Endothelial cell of umbilical vein (primary cell): ENCODE measurements around the gene IL22RA1. TPM values are rescaled to one million over a fixed set of nuclear protein-coding genes. Genes with fewer than 3 reads are reported as not detected.

Experiments used
- BruUV-seq: library from RNA; stranded (reverse); fragments of 400-500 nt; replicated peaks from 2 replicates; lab custom pipeline; 2021; lab: Mats Ljungman, UMichigan
- CTCF ChIA-PET: fragments of 300-600, 350-600 bp; sonication (Branson Sonifier 250); formaldehyde crosslinking; loops from one replicate; lab custom pipeline; 2021; ENCODE audit warnings: antibody characterized with exemption, inconsistent platforms; lab: Charles Lee
- POLR2A ChIA-PET: fragments of 300-600, 350-600 bp; sonication (Branson Sonifier 250); formaldehyde crosslinking; loops from one replicate; lab custom pipeline; 2021; ENCODE audit warnings: antibody characterized with exemption, inconsistent platforms; lab: Charles Lee
- DNase-seq: peaks from one replicate; pipeline ENCODE4 v3.0.0-alpha.2; 2011; ENCODE audit warnings: low read depth, low spot score
- FAIRE-seq: peaks from 2 replicates; lab custom pipeline; 2011; peaks lifted over from hg19 to GRCh38; lab: Jason Lieb, UNC
- H2AFZ ChIP-seq: 2 replicates; pipeline ENCODE4 v1.6.0; 2012; ENCODE audit warnings: low read depth, low read length, control low read depth, inconsistent platforms
- H3K27ac ChIP-seq: 2 replicates; pipeline ENCODE4 v1.5.1; 2011; ENCODE audit warnings: low read depth, mild to moderate bottlenecking, control low read depth, low read length, moderate library complexity; ENCODE audit not compliant: insufficient read depth
- H3K27me3 ChIP-seq, 2 experiments: 2 replicates each; pipeline versions ENCODE4 v1.6.0 to v1.6.1; 2011; ENCODE audit warnings: low read length in 2 of 2, mixed read lengths in 1 of 2; ENCODE audit not compliant: control insufficient read depth in 2 of 2, insufficient read depth in 2 of 2
- H3K36me3 ChIP-seq, 2 experiments: 2 replicates in 1 of 2; 3 replicates in 1 of 2; pipeline ENCODE4 v1.5.1; 2011; ENCODE audit warnings: low read length in 2 of 2, mild to moderate bottlenecking in 1 of 2, moderate library complexity in 1 of 2; ENCODE audit not compliant: control insufficient read depth in 2 of 2, insufficient read depth in 2 of 2; ENCODE audit errors: extremely low read depth in 1 of 2
- H3K4me1 ChIP-seq: 3 replicates; pipeline ENCODE4 v1.5.1; 2011; ENCODE audit warnings: mild to moderate bottlenecking, low read length; ENCODE audit not compliant: control insufficient read depth, insufficient read depth; ENCODE audit errors: extremely low read depth
- H3K4me2 ChIP-seq: 2 replicates; pipeline ENCODE4 v1.6.1; 2011; ENCODE audit warnings: low read length, control low read depth, mixed read lengths; ENCODE audit not compliant: insufficient read depth
- H3K4me3 ChIP-seq, 3 experiments: fragments of 200-600 bp in 1 of 3; sonication (generic), shearing (Covaris generic) in 1 of 3; replicated peaks in 1 of 3; 2 replicates each; pipeline ENCODE4 v1.5.1; 2011 to 2016; ENCODE audit warnings: control low read depth in 3 of 3, low read length in 3 of 3, mild to moderate bottlenecking in 2 of 3, inconsistent platforms in 1 of 3, low read depth in 1 of 3, moderate library complexity in 1 of 3; ENCODE audit not compliant: insufficient read depth in 1 of 3
- H3K79me2 ChIP-seq: 2 replicates; pipeline ENCODE4 v1.6.0; 2012; ENCODE audit warnings: low read length, inconsistent platforms; ENCODE audit not compliant: control insufficient read depth, insufficient read depth
- H3K9ac ChIP-seq: replicated peaks from 2 replicates; pipeline ENCODE3; 2011; ENCODE audit warnings: low read length, control low read depth; ENCODE audit not compliant: insufficient read depth; ENCODE audit errors: extremely low read depth
- H3K9me1 ChIP-seq: replicated peaks from 3 replicates; pipeline ENCODE4 v1.6.0; 2011; ENCODE audit warnings: mild to moderate bottlenecking, low read length; ENCODE audit not compliant: control insufficient read depth, insufficient read depth; ENCODE audit errors: extremely low read depth
- H3K9me3 ChIP-seq: replicated peaks from 2 replicates; pipeline ENCODE4 v1.5.1; 2012; ENCODE audit warnings: low read length, inconsistent platforms; ENCODE audit not compliant: control insufficient read depth, insufficient read depth
- H4K20me1 ChIP-seq: replicated peaks from 2 replicates; pipeline ENCODE3; 2011; ENCODE audit warnings: mild to moderate bottlenecking, low read length; ENCODE audit not compliant: control insufficient read depth, insufficient read depth; ENCODE audit errors: extremely low read depth
- EZH2 ChIP-seq: IDR thresholded peaks from 2 replicates; pipeline ENCODE4 v1.6.1; 2012; ENCODE audit warnings: borderline replicate concordance, low read depth, mild to moderate bottlenecking, moderate library complexity, low read length, inconsistent platforms; ENCODE audit not compliant: severe bottlenecking
- FOS ChIP-seq: IDR thresholded peaks from 2 replicates; pipeline ENCODE4 v1.6.1; 2011; ENCODE audit warnings: mild to moderate bottlenecking, low read length, moderate library complexity, borderline replicate concordance; ENCODE audit not compliant: insufficient read depth
- GATA2 ChIP-seq: IDR thresholded peaks from 2 replicates; pipeline ENCODE4 v1.7.0; 2011; ENCODE audit warnings: low read depth, mild to moderate bottlenecking, moderate library complexity, mixed read lengths, low read length; ENCODE audit not compliant: insufficient read length, insufficient read depth
- JUN ChIP-seq: IDR thresholded peaks from 2 replicates; pipeline ENCODE4 v1.6.1; 2011; ENCODE audit warnings: borderline replicate concordance, low read depth; ENCODE audit not compliant: insufficient read length, insufficient read depth
- MYC ChIP-seq: IDR thresholded peaks from one replicate; pipeline ENCODE4 v1.6.1; 2011; ENCODE audit warnings: mild to moderate bottlenecking, low read depth, low read length
- POLR2AphosphoS5 ChIP-seq: IDR thresholded peaks from 2 replicates; pipeline ENCODE4 v1.6.1; 2012; ENCODE audit warnings: low read depth, mild to moderate bottlenecking, control low read depth, low read length, moderate library complexity; ENCODE audit not compliant: insufficient read depth
- dilution Hi-C: fragments of 300-500 bp; cut with MboI; formaldehyde crosslinking; loops from one replicate; pipeline ENCODE4 v1.15.0; 2019; ENCODE audit warnings: low sequenced_read_pairs; ENCODE audit not compliant: extremely low pct_ligation_motif_present
- intact Hi-C: fragments of 100-400 bp; cut with micrococcal nuclease; formaldehyde crosslinking; loops from one replicate; pipeline ENCODE4 v1.10.0; 2022
- polyA plus RNA-seq, 4 experiments: library from polyadenylated mRNA; depleted of rRNA in 3 of 4; stranded (reverse) in 3 of 4; unstranded in 1 of 4; fragments of >200 nt; gene quantifications; 2 replicates each; pipeline versions ENCODE4 v1.2.1 to v1.2.3, GENCODE V29; 2011 to 2012; ENCODE audit warnings: missing spikeins in 1 of 4
- total RNA-seq: library from RNA; stranded (reverse); gene quantifications from 2 replicates; pipeline ENCODE4 v1.2.3, GENCODE V29; 2021
- TF ChIP-seq, protein P1 (sequence below): IDR thresholded peaks from 2 replicates; pipeline ENCODE4 v1.6.1; 2011; ENCODE audit not compliant: insufficient read depth, insufficient read length
- TF ChIP-seq, protein P2 (sequence below), 2 donors: IDR thresholded peaks; 1 replicate in 1 of 2; 2 replicates in 1 of 2; pipeline ENCODE4 v1.5.1; 2011; ENCODE audit warnings: low read length in 2 of 2, mild to moderate bottlenecking in 2 of 2, moderate library complexity in 2 of 2, control low read depth in 1 of 2, inconsistent platforms in 1 of 2, low read depth in 1 of 2; ENCODE audit not compliant: insufficient read depth in 1 of 2; ENCODE audit errors: extremely low read depth in 1 of 2

The IL22RA1 gene
- total and polyA plus RNA-seq, 2 donors (not counting 3 experiments of a cell fraction or from before 2014, with no cell fraction given): not detected

- dilution Hi-C loops: no loop called here
- Histone ChIP-seq H4K20me1 (no peaks in the 10 kb centered on the region), H3K4me2 (no peak overlapping the region), H3K9me3 (no peaks in the 10 kb centered on the region), H3K27me3 (no peaks in the 10 kb centered on the region), H3K27ac (no peak overlapping the region), H3K4me3 (no peak overlapping the region), H3K36me3 (no peaks in the 10 kb centered on the region), H3K79me2 (no peaks in the 10 kb centered on the region), H3K9me1 (no peaks in the 10 kb centered on the region), H2AFZ (no peak overlapping the region), H3K9ac (no peak overlapping the region), H3K4me1 (no peaks in the 10 kb centered on the region)
- intact Hi-C loops: no loop called here
- FAIRE-seq (no peak), DNase-seq (no peak)
- ChIA-PET POLR2A (interaction anchor here (0.7 kb wide), 1 partner anchor 19 kb away, joined by 5 read pairs; no protein-coding TSS in a partner anchor), CTCF (interaction anchor here (1.2 kb wide), 1 partner anchor 56 kb away, joined by 3 read pairs; no protein-coding TSS in a partner anchor)
- no peak for TF ChIP-seq POLR2AphosphoS5
- BruUV-seq: no TSS peak
Measured at GRCh38 chr1:24093732-24094131, 49.2 kb downstream of the IL22RA1 start.

GRCh38 chr1:24092979-24093378 is 50.0 kb downstream of the IL22RA1 start:
- Histone ChIP-seq H3K4me1 (no peaks in the 10 kb centered on the region), H3K4me2 (no peak overlapping the region), H3K4me3 (no peak overlapping the region), H2AFZ (no peak overlapping the region), H3K79me2 (no peaks in the 10 kb centered on the region), H4K20me1 (no peaks in the 10 kb centered on the region), H3K9me1 (no peaks in the 10 kb centered on the region), H3K27me3 (no peaks in the 10 kb centered on the region), H3K9ac (no peak overlapping the region), H3K9me3 (no peaks in the 10 kb centered on the region), H3K36me3 (no peaks in the 10 kb centered on the region), H3K27ac (no peak overlapping the region)
- DNase-seq: no peak
- ChIA-PET POLR2A (no interaction called here), CTCF (no interaction called here)
- TF ChIP-seq, protein P1, sequence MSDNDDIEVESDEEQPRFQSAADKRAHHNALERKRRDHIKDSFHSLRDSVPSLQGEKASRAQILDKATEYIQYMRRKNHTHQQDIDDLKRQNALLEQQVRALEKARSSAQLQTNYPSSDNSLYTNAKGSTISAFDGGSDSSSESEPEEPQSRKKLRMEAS: no peak
- TF ChIP-seq, protein P2, sequence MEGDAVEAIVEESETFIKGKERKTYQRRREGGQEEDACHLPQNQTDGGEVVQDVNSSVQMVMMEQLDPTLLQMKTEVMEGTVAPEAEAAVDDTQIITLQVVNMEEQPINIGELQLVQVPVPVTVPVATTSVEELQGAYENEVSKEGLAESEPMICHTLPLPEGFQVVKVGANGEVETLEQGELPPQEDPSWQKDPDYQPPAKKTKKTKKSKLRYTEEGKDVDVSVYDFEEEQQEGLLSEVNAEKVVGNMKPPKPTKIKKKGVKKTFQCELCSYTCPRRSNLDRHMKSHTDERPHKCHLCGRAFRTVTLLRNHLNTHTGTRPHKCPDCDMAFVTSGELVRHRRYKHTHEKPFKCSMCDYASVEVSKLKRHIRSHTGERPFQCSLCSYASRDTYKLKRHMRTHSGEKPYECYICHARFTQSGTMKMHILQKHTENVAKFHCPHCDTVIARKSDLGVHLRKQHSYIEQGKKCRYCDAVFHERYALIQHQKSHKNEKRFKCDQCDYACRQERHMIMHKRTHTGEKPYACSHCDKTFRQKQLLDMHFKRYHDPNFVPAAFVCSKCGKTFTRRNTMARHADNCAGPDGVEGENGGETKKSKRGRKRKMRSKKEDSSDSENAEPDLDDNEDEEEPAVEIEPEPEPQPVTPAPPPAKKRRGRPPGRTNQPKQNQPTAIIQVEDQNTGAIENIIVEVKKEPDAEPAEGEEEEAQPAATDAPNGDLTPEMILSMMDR (IDR thresholded peaks at IDR 0.05; ENCODE audit: extremely low read depth in 1 of 2, insufficient read depth in 1 of 2, low read depth in 1 of 2, low read length in 2 of 2): no peak
- no peak for TF ChIP-seq EZH2
- no peak for TF ChIP-seq GATA2
- no peak for TF ChIP-seq JUN
- TF ChIP-seq FOS: no peak
- TF ChIP-seq POLR2AphosphoS5: no peak
- TF ChIP-seq MYC: no peak
- FAIRE-seq: no peak
- BruUV-seq: no TSS peak
- dilution Hi-C loops (no loop called here), intact Hi-C loops (no loop called here)
